ENCODE measurements around the gene DGCR2. TPM values are rescaled to one million over a fixed set of nuclear protein-coding genes. Genes with fewer than 3 reads are reported as not detected.
"Not testable (repeated sequence)": the region's sequence is repeated elsewhere in the genome, so short reads cannot be mapped to it uniquely, and the experiment has no call there.

DGCR2 gene
- total RNA-seq, 1 experiment from 2014 or later, result 42.9 TPM

DNA sequence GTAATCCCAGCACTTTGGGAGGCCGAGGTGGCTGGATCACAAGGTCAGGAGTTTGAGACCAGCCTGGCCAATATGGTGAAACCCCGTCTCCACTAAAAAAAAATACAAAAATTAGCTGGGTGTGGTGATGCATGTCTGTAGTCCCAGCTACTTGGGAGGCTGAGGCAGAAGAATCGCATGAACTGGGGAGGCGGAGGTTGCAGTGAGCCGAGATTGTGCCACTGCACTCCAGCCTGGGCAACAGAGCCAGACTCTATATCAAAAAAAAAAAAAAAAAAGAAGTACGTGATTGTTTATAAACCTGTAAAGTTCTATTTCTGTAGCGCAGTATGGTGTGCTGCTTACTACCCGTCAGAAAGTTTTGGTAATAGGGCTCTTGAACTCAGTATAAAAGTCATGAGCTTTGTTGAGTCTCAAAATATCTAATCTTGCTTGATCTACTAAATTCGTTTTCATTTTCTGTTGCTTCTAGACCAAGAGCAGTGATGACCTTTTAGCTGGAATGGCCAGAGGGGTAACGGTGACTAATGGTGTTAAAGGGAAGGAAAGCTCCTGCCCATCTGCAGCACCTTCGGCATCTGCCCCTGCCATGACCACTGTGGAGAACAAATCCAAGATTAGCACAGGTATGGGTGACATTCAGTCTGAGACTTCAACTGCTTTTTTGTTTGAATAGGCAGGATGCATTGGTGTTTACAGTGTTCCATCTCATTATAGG lies 108.2 kb downstream of the DGCR2 start:
- H3K4me3 ChIP-seq (replicated peaks in 1 of 2; ENCODE audit: low read depth in 1 of 2, low read length in 2 of 2); intact Hi-C loops (cut with micrococcal nuclease); BruUV-seq (replicated peaks); H2AFZ ChIP-seq (ENCODE audit: low read depth, low read length, poor library complexity, severe bottlenecking); H3K79me2 ChIP-seq (ENCODE audit: insufficient read depth, low read length); H3K9me3 ChIP-seq (ENCODE audit: control insufficient read depth in 1 of 2, insufficient read depth in 1 of 2, low read depth in 1 of 2, low read length in 2 of 2); H4K20me1 ChIP-seq (ENCODE audit: insufficient read depth); H3K4me2 ChIP-seq (ENCODE audit: low read length); H3K27ac ChIP-seq (ENCODE audit: low read depth, low read length); H3K9me2 ChIP-seq (ENCODE audit: insufficient read depth); H3K27me3 ChIP-seq (ENCODE audit: insufficient read depth, low read length); H3K4me1 ChIP-seq (ENCODE audit: control insufficient read depth in 1 of 2, insufficient read depth in 2 of 2, low read length in 2 of 2); H3K36me3 ChIP-seq (ENCODE audit: control insufficient read depth in 1 of 2, insufficient read depth in 2 of 2, low read length in 2 of 2); POLR2A ChIA-PET; RAD21 ChIA-PET (ENCODE audit: low non-redundant PET in 1 of 2, low total read pairs in 2 of 2, uncharacterized antibody in 2 of 2, unreplicated experiment in 2 of 2); H3K9ac ChIP-seq (ENCODE audit: low read length); DNase-seq (ENCODE audit: low read depth, low spot score); CTCF ChIA-PET; ATAC-seq: not testable (repeated sequence)

GRCh38 chr22:19013411-19013810 lies 108.8 kb downstream of the DGCR2 start:
- H2AFZ ChIP-seq (ENCODE audit: low read depth, low read length, poor library complexity, severe bottlenecking); H3K9me2 ChIP-seq (ENCODE audit: insufficient read depth); ATAC-seq; H3K27ac ChIP-seq (ENCODE audit: low read depth, low read length); DNase-seq (ENCODE audit: low read depth, low spot score); H3K4me2 ChIP-seq (ENCODE audit: low read length); H4K20me1 ChIP-seq (ENCODE audit: insufficient read depth); POLR2A ChIA-PET; H3K4me3 ChIP-seq (replicated peaks in 1 of 2; ENCODE audit: low read depth in 1 of 2, low read length in 2 of 2); H3K9ac ChIP-seq (ENCODE audit: low read length); H3K36me3 ChIP-seq (ENCODE audit: control insufficient read depth in 1 of 2, insufficient read depth in 2 of 2, low read length in 2 of 2); RAD21 ChIA-PET (ENCODE audit: low non-redundant PET in 1 of 2, low total read pairs in 2 of 2, uncharacterized antibody in 2 of 2, unreplicated experiment in 2 of 2); BruUV-seq (replicated peaks); H3K4me1 ChIP-seq (ENCODE audit: control insufficient read depth in 1 of 2, insufficient read depth in 2 of 2, low read length in 2 of 2); H3K9me3 ChIP-seq (ENCODE audit: control insufficient read depth in 1 of 2, insufficient read depth in 1 of 2, low read depth in 1 of 2, low read length in 2 of 2); intact Hi-C loops (cut with micrococcal nuclease); CTCF ChIA-PET; H3K79me2 ChIP-seq (ENCODE audit: insufficient read depth, low read length); H3K27me3 ChIP-seq (ENCODE audit: insufficient read depth, low read length): not testable (repeated sequence)

DNA sequence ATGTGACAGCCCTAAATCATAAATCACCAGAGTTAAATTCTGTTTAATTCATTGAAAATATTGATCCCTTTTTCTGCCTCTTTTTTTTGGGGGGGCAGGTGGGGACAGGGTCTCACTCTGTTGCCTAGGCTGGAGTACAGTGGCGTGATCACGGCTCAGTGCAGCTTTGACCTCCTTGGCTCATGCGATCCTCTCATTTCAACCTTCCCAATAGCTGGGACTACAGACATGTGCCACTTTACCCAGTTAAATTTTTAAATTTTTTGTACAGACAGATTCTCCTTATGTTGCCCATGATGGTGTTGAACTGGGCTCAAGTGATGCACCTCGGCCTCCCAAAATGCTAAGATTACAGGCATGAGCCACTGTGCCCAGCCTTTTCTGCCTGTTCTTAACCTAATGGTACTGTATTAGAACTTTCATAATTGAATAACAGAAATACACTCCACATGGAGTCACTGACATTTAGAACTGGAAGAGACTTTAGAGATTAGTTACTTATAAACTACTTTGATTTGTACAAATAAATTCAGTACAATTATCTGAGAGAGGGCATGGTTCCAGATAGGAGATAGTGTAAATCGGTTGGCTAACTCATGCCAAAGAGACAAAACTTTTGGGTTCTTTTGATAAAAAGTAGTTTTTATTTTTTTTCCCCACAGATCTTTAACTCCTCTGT lies 109.8 kb downstream of the DGCR2 start:
- Histone ChIP-seq H4K20me1 (ENCODE audit: insufficient read depth) (no peaks in the 10 kb centered on the region), H3K4me1 (ENCODE audit: control insufficient read depth in 1 of 2, insufficient read depth in 2 of 2, low read length in 2 of 2) (no peaks in the 10 kb centered on the region), H3K27me3 (ENCODE audit: insufficient read depth, low read length) (no peaks in the 10 kb centered on the region), H3K4me3 (replicated peaks in 1 of 2; ENCODE audit: low read depth in 1 of 2, low read length in 2 of 2) (no peak overlapping the region), H3K79me2 (ENCODE audit: insufficient read depth, low read length) (no peaks in the 10 kb centered on the region), H3K9ac (ENCODE audit: low read length) (no peak overlapping the region), H3K9me2 (ENCODE audit: insufficient read depth) (no peaks in the 10 kb centered on the region), H3K36me3 (ENCODE audit: control insufficient read depth in 1 of 2, insufficient read depth in 2 of 2, low read length in 2 of 2) (no peaks in the 10 kb centered on the region), H3K27ac (ENCODE audit: low read depth, low read length) (no peak overlapping the region), H3K9me3 (ENCODE audit: control insufficient read depth in 1 of 2, insufficient read depth in 1 of 2, low read depth in 1 of 2, low read length in 2 of 2) (no peaks in the 10 kb centered on the region), H2AFZ (ENCODE audit: low read depth, low read length, poor library complexity, severe bottlenecking) (no peak overlapping the region), H3K4me2 (ENCODE audit: low read length) (no peak overlapping the region)
- RAD21 ChIA-PET (ENCODE audit: low non-redundant PET in 1 of 2, low total read pairs in 2 of 2, uncharacterized antibody in 2 of 2, unreplicated experiment in 2 of 2), result no interaction called here
- CTCF ChIA-PET, result no interaction called here
- no TSS peak for BruUV-seq (replicated peaks)
- DNase-seq (ENCODE audit: low read depth, low spot score), result no peak
- ATAC-seq, result no peak
- intact Hi-C loops (cut with micrococcal nuclease), result no loop called here
- POLR2A ChIA-PET, result no interaction called here
- TF ChIP-seq EGR1 (IDR thresholded peaks at IDR 0.05; ENCODE audit: low read depth), result no peak
- TF ChIP-seq CEBPB (IDR thresholded peaks at IDR 0.05; ENCODE audit: low read depth), result no peak
- no peak for TF ChIP-seq JUND (IDR thresholded peaks at IDR 0.05)
- TF ChIP-seq ELF1 (IDR thresholded peaks at IDR 0.05; ENCODE audit: borderline replicate concordance, low read depth), result no peak
- TF ChIP-seq SIN3A (IDR thresholded peaks at IDR 0.05; ENCODE audit: low read depth), result no peak
- TF ChIP-seq, protein P1, sequence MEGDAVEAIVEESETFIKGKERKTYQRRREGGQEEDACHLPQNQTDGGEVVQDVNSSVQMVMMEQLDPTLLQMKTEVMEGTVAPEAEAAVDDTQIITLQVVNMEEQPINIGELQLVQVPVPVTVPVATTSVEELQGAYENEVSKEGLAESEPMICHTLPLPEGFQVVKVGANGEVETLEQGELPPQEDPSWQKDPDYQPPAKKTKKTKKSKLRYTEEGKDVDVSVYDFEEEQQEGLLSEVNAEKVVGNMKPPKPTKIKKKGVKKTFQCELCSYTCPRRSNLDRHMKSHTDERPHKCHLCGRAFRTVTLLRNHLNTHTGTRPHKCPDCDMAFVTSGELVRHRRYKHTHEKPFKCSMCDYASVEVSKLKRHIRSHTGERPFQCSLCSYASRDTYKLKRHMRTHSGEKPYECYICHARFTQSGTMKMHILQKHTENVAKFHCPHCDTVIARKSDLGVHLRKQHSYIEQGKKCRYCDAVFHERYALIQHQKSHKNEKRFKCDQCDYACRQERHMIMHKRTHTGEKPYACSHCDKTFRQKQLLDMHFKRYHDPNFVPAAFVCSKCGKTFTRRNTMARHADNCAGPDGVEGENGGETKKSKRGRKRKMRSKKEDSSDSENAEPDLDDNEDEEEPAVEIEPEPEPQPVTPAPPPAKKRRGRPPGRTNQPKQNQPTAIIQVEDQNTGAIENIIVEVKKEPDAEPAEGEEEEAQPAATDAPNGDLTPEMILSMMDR (IDR thresholded peaks at IDR 0.05 in 2 of 3, conservative IDR thresholded peaks at IDR 0.05 in 1 of 3; ENCODE audit: borderline replicate concordance in 1 of 3, insufficient read depth in 1 of 3, low read depth in 2 of 3, low read length in 2 of 3), result no peak
- TF ChIP-seq CBX3 (IDR thresholded peaks at IDR 0.05; ENCODE audit: low read depth), result no peak
